Measurements from ENCODE around the gene TMCO4.

TMCO4 gene

DNA sequence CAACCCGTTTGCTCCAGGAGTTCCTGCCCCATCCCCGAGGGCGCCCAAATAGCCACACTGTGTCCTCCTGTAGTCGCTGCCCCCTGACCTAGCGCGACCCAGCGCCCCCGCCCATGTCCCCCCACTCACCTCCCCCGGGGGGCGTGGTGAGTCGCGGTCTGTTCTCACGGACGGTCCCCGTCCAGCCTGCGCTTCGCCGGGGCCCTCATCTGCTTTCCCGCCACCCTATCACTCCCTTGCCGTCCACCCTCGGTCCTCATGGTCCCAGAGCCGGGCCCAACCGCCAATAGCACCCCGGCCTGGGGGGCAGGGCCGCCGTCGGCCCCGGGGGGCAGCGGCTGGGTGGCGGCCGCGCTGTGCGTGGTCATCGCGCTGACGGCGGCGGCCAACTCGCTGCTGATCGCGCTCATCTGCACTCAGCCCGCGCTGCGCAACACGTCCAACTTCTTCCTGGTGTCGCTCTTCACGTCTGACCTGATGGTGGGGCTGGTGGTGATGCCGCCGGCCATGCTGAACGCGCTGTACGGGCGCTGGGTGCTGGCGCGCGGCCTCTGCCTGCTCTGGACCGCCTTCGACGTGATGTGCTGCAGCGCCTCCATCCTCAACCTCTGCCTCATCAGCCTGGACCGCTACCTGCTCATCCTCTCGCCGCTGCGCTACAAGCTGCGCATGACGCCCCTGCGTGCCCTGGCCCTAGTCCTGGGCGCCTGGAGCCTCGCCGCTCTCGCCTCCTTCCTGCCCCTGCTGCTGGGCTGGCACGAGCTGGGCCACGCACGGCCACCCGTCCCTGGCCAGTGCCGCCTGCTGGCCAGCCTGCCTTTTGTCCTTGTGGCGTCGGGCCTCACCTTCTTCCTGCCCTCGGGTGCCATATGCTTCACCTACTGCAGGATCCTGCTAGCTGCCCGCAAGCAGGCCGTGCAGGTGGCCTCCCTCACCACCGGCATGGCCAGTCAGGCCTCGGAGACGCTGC is 133.9 kb downstream of the TMCO4 start (continued):
- TF ChIP-seq, protein P1, sequence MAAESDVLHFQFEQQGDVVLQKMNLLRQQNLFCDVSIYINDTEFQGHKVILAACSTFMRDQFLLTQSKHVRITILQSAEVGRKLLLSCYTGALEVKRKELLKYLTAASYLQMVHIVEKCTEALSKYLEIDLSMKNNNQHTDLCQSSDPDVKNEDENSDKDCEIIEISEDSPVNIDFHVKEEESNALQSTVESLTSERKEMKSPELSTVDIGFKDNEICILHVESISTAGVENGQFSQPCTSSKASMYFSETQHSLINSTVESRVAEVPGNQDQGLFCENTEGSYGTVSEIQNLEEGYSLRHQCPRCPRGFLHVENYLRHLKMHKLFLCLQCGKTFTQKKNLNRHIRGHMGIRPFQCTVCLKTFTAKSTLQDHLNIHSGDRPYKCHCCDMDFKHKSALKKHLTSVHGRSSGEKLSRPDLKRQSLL (tag by site-specific recombination; IDR thresholded peaks at IDR 0.05): no peak
- TF ChIP-seq HOXC10 (CRISPR knock-in tag; IDR thresholded peaks at IDR 0.05) (no peak), ZNF664 (tag by site-specific recombination; IDR thresholded peaks at IDR 0.05) (no peak), ZNF76 (tag by site-specific recombination; IDR thresholded peaks at IDR 0.05; ENCODE audit: borderline replicate concordance, low read depth) (no peak)

- Histone ChIP-seq H3K4me3 (ENCODE audit: low read depth, low read length) (peak overlapping the region; percentile 23), H3K9me3 (ENCODE audit: control insufficient read depth, insufficient read depth, low read depth, low read length) (no peaks in the 10 kb centered on the region), H3K36me3 (ENCODE audit: control insufficient read depth in 2 of 2, insufficient read depth in 1 of 2, low read length in 2 of 2) (no peaks in the 10 kb centered on the region), H3K27ac (ENCODE audit: extremely low read depth, low read depth, low read length) (peak overlapping the region; percentile 47; the same call in 1 of the 2 replicates), H3K4me1 (ENCODE audit: control insufficient read depth, insufficient read depth, low read length) (no peaks in the 10 kb centered on the region)
- POLR2A ChIA-PET: no interaction called here
- CTCF ChIA-PET: interaction anchor here (0.9 kb wide), 1 partner anchor 50 kb away, joined by 4 read pairs; no protein-coding TSS in a partner anchor
- TF ChIP-seq, protein P2, sequence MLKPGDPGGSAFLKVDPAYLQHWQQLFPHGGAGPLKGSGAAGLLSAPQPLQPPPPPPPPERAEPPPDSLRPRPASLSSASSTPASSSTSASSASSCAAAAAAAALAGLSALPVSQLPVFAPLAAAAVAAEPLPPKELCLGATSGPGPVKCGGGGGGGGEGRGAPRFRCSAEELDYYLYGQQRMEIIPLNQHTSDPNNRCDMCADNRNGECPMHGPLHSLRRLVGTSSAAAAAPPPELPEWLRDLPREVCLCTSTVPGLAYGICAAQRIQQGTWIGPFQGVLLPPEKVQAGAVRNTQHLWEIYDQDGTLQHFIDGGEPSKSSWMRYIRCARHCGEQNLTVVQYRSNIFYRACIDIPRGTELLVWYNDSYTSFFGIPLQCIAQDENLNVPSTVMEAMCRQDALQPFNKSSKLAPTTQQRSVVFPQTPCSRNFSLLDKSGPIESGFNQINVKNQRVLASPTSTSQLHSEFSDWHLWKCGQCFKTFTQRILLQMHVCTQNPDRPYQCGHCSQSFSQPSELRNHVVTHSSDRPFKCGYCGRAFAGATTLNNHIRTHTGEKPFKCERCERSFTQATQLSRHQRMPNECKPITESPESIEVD (tag by site-specific recombination; IDR thresholded peaks at IDR 0.05): no peak
- TF ChIP-seq, protein P3, sequence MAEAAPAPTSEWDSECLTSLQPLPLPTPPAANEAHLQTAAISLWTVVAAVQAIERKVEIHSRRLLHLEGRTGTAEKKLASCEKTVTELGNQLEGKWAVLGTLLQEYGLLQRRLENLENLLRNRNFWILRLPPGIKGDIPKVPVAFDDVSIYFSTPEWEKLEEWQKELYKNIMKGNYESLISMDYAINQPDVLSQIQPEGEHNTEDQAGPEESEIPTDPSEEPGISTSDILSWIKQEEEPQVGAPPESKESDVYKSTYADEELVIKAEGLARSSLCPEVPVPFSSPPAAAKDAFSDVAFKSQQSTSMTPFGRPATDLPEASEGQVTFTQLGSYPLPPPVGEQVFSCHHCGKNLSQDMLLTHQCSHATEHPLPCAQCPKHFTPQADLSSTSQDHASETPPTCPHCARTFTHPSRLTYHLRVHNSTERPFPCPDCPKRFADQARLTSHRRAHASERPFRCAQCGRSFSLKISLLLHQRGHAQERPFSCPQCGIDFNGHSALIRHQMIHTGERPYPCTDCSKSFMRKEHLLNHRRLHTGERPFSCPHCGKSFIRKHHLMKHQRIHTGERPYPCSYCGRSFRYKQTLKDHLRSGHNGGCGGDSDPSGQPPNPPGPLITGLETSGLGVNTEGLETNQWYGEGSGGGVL (tag by site-specific recombination; IDR thresholded peaks at IDR 0.05): peak; percentile 24; the same call in 1 of the 2 replicates
- TF ChIP-seq KLF9 (tag by site-specific recombination; IDR thresholded peaks at IDR 0.05; ENCODE audit: low read depth) (0 out of 2 replicates have a peak, but pooled peaks have one; percentile 23), ZIC2 (tag by site-specific recombination; IDR thresholded peaks at IDR 0.05) (0 out of 2 replicates have a peak, but pooled peaks have one; percentile 38), ZNF701 (tag by site-specific recombination; IDR thresholded peaks at IDR 0.05) (no peak), SP2 (tag by site-specific recombination; IDR thresholded peaks at IDR 0.05) (peak; percentile 39; the same call in 1 of the 2 replicates), ZNF175 (tag by site-specific recombination; IDR thresholded peaks at IDR 0.05) (no peak), ZNF138 (tag by site-specific recombination; IDR thresholded peaks at IDR 0.05; ENCODE audit: borderline replicate concordance) (no peak), ZNF394 (tag by site-specific recombination; IDR thresholded peaks at IDR 0.05; ENCODE audit: borderline replicate concordance) (no peak), ZNF114 (tag by site-specific recombination; IDR thresholded peaks at IDR 0.05) (no peak), ZNF423 (tag by site-specific recombination; IDR thresholded peaks at IDR 0.05) (peak; percentile 85), ZNF670 (tag by site-specific recombination; IDR thresholded peaks at IDR 0.05; ENCODE audit: low read depth) (no peak), ZNF624 (tag by site-specific recombination; IDR thresholded peaks at IDR 0.05) (no peak)
- TF ChIP-seq, protein P4, sequence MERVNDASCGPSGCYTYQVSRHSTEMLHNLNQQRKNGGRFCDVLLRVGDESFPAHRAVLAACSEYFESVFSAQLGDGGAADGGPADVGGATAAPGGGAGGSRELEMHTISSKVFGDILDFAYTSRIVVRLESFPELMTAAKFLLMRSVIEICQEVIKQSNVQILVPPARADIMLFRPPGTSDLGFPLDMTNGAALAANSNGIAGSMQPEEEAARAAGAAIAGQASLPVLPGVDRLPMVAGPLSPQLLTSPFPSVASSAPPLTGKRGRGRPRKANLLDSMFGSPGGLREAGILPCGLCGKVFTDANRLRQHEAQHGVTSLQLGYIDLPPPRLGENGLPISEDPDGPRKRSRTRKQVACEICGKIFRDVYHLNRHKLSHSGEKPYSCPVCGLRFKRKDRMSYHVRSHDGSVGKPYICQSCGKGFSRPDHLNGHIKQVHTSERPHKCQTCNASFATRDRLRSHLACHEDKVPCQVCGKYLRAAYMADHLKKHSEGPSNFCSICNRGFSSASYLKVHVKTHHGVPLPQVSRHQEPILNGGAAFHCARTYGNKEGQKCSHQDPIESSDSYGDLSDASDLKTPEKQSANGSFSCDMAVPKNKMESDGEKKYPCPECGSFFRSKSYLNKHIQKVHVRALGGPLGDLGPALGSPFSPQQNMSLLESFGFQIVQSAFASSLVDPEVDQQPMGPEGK (tag by site-specific recombination; IDR thresholded peaks at IDR 0.05): peak; percentile 64
- TF ChIP-seq, protein P5, sequence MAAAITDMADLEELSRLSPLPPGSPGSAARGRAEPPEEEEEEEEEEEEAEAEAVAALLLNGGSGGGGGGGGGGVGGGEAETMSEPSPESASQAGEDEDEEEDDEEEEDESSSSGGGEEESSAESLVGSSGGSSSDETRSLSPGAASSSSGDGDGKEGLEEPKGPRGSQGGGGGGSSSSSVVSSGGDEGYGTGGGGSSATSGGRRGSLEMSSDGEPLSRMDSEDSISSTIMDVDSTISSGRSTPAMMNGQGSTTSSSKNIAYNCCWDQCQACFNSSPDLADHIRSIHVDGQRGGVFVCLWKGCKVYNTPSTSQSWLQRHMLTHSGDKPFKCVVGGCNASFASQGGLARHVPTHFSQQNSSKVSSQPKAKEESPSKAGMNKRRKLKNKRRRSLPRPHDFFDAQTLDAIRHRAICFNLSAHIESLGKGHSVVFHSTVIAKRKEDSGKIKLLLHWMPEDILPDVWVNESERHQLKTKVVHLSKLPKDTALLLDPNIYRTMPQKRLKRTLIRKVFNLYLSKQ (tag by site-specific recombination; IDR thresholded peaks at IDR 0.05; ENCODE audit: borderline replicate concordance): no peak
- TF ChIP-seq, protein P6, sequence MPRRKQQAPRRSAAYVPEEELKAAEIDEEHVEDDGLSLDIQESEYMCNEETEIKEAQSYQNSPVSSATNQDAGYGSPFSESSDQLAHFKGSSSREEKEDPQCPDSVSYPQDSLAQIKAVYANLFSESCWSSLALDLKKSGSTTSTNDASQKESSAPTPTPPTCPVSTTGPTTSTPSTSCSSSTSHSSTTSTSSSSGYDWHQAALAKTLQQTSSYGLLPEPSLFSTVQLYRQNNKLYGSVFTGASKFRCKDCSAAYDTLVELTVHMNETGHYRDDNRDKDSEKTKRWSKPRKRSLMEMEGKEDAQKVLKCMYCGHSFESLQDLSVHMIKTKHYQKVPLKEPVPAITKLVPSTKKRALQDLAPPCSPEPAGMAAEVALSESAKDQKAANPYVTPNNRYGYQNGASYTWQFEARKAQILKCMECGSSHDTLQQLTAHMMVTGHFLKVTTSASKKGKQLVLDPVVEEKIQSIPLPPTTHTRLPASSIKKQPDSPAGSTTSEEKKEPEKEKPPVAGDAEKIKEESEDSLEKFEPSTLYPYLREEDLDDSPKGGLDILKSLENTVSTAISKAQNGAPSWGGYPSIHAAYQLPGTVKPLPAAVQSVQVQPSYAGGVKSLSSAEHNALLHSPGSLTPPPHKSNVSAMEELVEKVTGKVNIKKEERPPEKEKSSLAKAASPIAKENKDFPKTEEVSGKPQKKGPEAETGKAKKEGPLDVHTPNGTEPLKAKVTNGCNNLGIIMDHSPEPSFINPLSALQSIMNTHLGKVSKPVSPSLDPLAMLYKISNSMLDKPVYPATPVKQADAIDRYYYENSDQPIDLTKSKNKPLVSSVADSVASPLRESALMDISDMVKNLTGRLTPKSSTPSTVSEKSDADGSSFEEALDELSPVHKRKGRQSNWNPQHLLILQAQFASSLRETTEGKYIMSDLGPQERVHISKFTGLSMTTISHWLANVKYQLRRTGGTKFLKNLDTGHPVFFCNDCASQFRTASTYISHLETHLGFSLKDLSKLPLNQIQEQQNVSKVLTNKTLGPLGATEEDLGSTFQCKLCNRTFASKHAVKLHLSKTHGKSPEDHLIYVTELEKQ (tag by site-specific recombination; IDR thresholded peaks at IDR 0.05; ENCODE audit: borderline replicate concordance): no peak
- TF ChIP-seq, protein P7, sequence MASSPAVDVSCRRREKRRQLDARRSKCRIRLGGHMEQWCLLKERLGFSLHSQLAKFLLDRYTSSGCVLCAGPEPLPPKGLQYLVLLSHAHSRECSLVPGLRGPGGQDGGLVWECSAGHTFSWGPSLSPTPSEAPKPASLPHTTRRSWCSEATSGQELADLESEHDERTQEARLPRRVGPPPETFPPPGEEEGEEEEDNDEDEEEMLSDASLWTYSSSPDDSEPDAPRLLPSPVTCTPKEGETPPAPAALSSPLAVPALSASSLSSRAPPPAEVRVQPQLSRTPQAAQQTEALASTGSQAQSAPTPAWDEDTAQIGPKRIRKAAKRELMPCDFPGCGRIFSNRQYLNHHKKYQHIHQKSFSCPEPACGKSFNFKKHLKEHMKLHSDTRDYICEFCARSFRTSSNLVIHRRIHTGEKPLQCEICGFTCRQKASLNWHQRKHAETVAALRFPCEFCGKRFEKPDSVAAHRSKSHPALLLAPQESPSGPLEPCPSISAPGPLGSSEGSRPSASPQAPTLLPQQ (tag by site-specific recombination; IDR thresholded peaks at IDR 0.05): no peak
Measured at GRCh38 chr1:19665186-19665495, 134.6 kb downstream of the TMCO4 start.
